Neural progenitor cell (in vitro differentiated cells): ENCODE data around the gene LTB.

Experiments
- EZH2phosphoT487 ChIP-seq: fragments of 200-600 bp; sonication (generic); IDR thresholded peaks from 2 replicates; pipeline ENCODE4 v1.6.1; 2017; ENCODE audit warnings: antibody characterized with exemption
- TF ChIP-seq, protein P1 (sequence below): fragments of 200-600 bp; sonication (generic); IDR thresholded peaks from 2 replicates; pipeline ENCODE4 v1.5.1; 2017; ENCODE audit warnings: antibody characterized with exemption, mild to moderate bottlenecking

DNA sequence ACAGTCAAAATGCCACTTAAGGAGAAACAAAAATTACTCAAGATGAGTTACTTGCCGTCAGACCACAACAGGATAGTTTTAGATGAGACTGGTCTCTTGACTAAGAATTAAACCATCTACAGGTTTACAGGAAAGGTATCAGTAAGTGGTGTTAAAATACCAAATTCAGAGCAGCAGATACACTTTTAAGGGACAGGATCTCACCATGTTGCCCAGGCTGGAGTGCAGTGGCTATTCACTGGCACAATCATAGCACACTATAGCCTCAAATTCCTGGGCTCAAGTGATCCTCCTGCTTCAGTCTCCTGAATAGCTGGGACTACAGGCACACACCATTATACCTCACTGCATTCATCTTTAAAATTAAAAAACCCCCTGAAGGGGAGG lies 48.8 kb downstream of the LTB start:
- TF ChIP-seq, protein P1, sequence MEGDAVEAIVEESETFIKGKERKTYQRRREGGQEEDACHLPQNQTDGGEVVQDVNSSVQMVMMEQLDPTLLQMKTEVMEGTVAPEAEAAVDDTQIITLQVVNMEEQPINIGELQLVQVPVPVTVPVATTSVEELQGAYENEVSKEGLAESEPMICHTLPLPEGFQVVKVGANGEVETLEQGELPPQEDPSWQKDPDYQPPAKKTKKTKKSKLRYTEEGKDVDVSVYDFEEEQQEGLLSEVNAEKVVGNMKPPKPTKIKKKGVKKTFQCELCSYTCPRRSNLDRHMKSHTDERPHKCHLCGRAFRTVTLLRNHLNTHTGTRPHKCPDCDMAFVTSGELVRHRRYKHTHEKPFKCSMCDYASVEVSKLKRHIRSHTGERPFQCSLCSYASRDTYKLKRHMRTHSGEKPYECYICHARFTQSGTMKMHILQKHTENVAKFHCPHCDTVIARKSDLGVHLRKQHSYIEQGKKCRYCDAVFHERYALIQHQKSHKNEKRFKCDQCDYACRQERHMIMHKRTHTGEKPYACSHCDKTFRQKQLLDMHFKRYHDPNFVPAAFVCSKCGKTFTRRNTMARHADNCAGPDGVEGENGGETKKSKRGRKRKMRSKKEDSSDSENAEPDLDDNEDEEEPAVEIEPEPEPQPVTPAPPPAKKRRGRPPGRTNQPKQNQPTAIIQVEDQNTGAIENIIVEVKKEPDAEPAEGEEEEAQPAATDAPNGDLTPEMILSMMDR, result no peak
- TF ChIP-seq EZH2phosphoT487, result no peak
